Keratinocyte (primary cell): ENCODE data around the gene AOPEP. TPM values are rescaled to one million over a fixed set of nuclear protein-coding genes. Genes with fewer than 3 reads are reported as not detected.

Experiments
- DNase-seq: peaks from one replicate; pipeline ENCODE4 v3.0.0-alpha.2; 2011; ENCODE audit warnings: low read depth, missing footprints, low spot score
- FAIRE-seq: peaks from 2 replicates; lab custom pipeline; 2011; peaks lifted over from hg19 to GRCh38; lab: Jason Lieb, UNC
- H2AFZ ChIP-seq: 2 replicates; pipeline ENCODE4 v1.6.0; 2012; ENCODE audit warnings: low read length, control low read depth, inconsistent platforms; ENCODE audit not compliant: control insufficient read depth
- H3K27ac ChIP-seq: 2 replicates; pipeline ENCODE4 v1.5.1; 2011; ENCODE audit warnings: low read length; ENCODE audit not compliant: control insufficient read depth, insufficient read depth
- H3K27me3 ChIP-seq: 3 replicates; pipeline ENCODE4 v1.6.0; 2011; ENCODE audit warnings: low read length; ENCODE audit not compliant: control insufficient read depth, insufficient read depth; ENCODE audit errors: extremely low read depth
- H3K36me3 ChIP-seq, 2 experiments: 2 replicates in 1 of 2; 3 replicates in 1 of 2; pipeline ENCODE4 v1.5.1; 2011; ENCODE audit warnings: low read length in 2 of 2, mild to moderate bottlenecking in 1 of 2; ENCODE audit not compliant: control insufficient read depth in 2 of 2, insufficient read depth in 2 of 2; ENCODE audit errors: extremely low read depth in 1 of 2
- H3K4me1 ChIP-seq: 3 replicates; pipeline ENCODE4 v1.5.1; 2011; ENCODE audit warnings: low read length; ENCODE audit not compliant: control insufficient read depth, insufficient read depth; ENCODE audit errors: extremely low read depth
- H3K4me2 ChIP-seq: 3 replicates; pipeline ENCODE4 v1.6.0; 2011; ENCODE audit warnings: low read depth, low read length; ENCODE audit not compliant: control insufficient read depth, insufficient read depth; ENCODE audit errors: extremely low read depth
- H3K4me3 ChIP-seq, 3 experiments: fragments of 200-600 bp in 1 of 3; sonication (generic) in 1 of 3; 2 replicates in 2 of 3; 3 replicates in 1 of 3; pipeline ENCODE4 v1.5.1; 2011 to 2016; ENCODE audit warnings: low read length in 3 of 3, mild to moderate bottlenecking in 3 of 3, control low read depth in 2 of 3, inconsistent platforms in 1 of 3, low read depth in 1 of 3, mixed read lengths in 1 of 3, mixed run types in 1 of 3, moderate library complexity in 1 of 3; ENCODE audit not compliant: control insufficient read depth in 2 of 3, insufficient read depth in 2 of 3; ENCODE audit errors: extremely low read depth in 1 of 3
- H3K79me2 ChIP-seq: 2 replicates; pipeline ENCODE4 v1.6.0; 2012; ENCODE audit warnings: low read length; ENCODE audit not compliant: control insufficient read depth, insufficient read depth
- H3K9ac ChIP-seq: 3 replicates; pipeline ENCODE4 v1.6.0; 2011; ENCODE audit warnings: low read length; ENCODE audit not compliant: control insufficient read depth, insufficient read depth; ENCODE audit errors: extremely low read depth
- H3K9me1 ChIP-seq: 3 replicates; pipeline ENCODE4 v1.6.0; 2011; ENCODE audit warnings: low read length; ENCODE audit not compliant: control insufficient read depth, insufficient read depth; ENCODE audit errors: extremely low read depth
- H3K9me3 ChIP-seq: 2 replicates; pipeline ENCODE4 v1.5.1; 2012; ENCODE audit warnings: low read depth, low read length; ENCODE audit not compliant: control insufficient read depth
- H4K20me1 ChIP-seq: 3 replicates; pipeline ENCODE4 v1.6.0; 2011; ENCODE audit warnings: low read length; ENCODE audit not compliant: control insufficient read depth, insufficient read depth; ENCODE audit errors: extremely low read depth
- EZH2 ChIP-seq: IDR thresholded peaks from one replicate; pipeline ENCODE4 v1.6.1; 2012; ENCODE audit warnings: inconsistent platforms, mild to moderate bottlenecking, low read length, moderate library complexity
- dilution Hi-C: fragments of 300-500 bp; cut with MboI; formaldehyde crosslinking; loops from one replicate; pipeline ENCODE4 v1.7.0; 2020; ENCODE audit warnings: low sequenced_read_pairs; ENCODE audit not compliant: extremely low pct_ligation_motif_present
- polyA plus RNA-seq, 5 experiments: library from polyadenylated mRNA; depleted of rRNA in 3 of 5; stranded (reverse) in 3 of 5; stranded (forward) in 1 of 5; unstranded in 1 of 5; fragments of >200 nt; gene quantifications; 1 replicate in 1 of 5; 2 replicates in 3 of 5; 3 replicates in 1 of 5; pipeline versions ENCODE4 v1.2.1 to v1.2.3, GENCODE V29; 2011 to 2012; ENCODE audit warnings: missing spikeins in 2 of 5, low read depth in 1 of 5, low replicate concordance in 1 of 5
- TF ChIP-seq, protein P1 (sequence below), 3 experiments: IDR thresholded peaks in 1 of 3; conservative IDR thresholded peaks in 1 of 3; optimal IDR thresholded peaks in 1 of 3; 2 replicates in 2 of 3; 3 replicates in 1 of 3; pipeline versions ENCODE3 to v1.5.1; 2011; ENCODE audit warnings: low read length in 3 of 3, mild to moderate bottlenecking in 3 of 3, moderate library complexity in 2 of 3, control low read depth in 1 of 3, inconsistent platforms in 1 of 3; ENCODE audit not compliant: insufficient read depth in 2 of 3; ENCODE audit errors: extremely low read depth in 1 of 3

Gene AOPEP
- polyA plus RNA-seq, 1 donor (not counting 4 experiments of a cell fraction or from before 2014, with no cell fraction given): 27.0 TPM

DNA sequence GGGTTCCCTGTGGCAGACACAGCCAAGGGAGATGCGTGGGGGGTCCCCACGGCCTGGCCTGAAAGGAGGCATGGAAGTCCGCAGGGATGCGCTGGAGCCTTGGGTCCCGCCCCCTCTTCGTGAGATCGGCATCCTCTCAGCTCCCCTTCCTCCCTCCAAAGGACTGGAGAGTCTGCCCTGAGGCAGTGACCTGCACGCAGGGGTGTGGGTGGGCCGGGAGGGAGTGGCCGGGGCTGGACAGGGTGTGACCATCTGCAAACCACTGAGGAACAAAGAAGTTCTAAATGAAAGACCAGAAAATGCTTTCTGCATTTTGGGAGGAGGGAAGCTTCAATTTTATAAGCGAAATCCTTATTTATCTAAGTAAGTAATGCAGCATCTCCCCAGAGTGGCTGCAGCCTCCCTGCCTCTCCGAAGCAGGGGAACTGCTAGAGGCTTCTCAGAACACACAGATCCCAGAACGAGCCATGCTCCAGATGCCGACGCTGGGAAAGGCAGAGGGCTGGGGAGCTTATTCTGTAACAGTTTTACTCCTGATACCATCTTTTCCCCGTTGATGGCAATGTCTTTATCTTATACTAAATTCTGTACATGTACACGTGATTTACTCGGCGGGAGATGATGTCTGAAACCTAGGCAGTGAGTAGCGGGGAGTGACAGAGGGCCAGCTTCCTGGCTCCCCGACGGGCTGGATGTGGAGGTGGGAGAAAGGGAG is 369.3 kb downstream of the AOPEP start:
- DNase-seq: no peak
- peaks cover 36% of the 10 kb centered on the region for H3K4me1 ChIP-seq
- dilution Hi-C loops: no loop called here
- FAIRE-seq: no peak
- H3K36me3 ChIP-seq: peaks cover 3 to 10% of the 10 kb centered on the region in 2 experiments
- H3K4me3 ChIP-seq: no peak overlapping the region
- no peak overlapping the region for H2AFZ ChIP-seq
- H3K9me3 ChIP-seq: no peaks in the 10 kb centered on the region
- H3K4me2 ChIP-seq: no peak overlapping the region
- no peaks in the 10 kb centered on the region for H3K27me3 ChIP-seq
- no peak for TF ChIP-seq EZH2
- TF ChIP-seq, protein P1, sequence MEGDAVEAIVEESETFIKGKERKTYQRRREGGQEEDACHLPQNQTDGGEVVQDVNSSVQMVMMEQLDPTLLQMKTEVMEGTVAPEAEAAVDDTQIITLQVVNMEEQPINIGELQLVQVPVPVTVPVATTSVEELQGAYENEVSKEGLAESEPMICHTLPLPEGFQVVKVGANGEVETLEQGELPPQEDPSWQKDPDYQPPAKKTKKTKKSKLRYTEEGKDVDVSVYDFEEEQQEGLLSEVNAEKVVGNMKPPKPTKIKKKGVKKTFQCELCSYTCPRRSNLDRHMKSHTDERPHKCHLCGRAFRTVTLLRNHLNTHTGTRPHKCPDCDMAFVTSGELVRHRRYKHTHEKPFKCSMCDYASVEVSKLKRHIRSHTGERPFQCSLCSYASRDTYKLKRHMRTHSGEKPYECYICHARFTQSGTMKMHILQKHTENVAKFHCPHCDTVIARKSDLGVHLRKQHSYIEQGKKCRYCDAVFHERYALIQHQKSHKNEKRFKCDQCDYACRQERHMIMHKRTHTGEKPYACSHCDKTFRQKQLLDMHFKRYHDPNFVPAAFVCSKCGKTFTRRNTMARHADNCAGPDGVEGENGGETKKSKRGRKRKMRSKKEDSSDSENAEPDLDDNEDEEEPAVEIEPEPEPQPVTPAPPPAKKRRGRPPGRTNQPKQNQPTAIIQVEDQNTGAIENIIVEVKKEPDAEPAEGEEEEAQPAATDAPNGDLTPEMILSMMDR (optimal IDR thresholded peaks at IDR 0.05 in 1 of 3, IDR thresholded peaks at IDR 0.05 in 1 of 3, conservative IDR thresholded peaks at IDR 0.05 in 1 of 3; ENCODE audit: extremely low read depth in 1 of 3, insufficient read depth in 2 of 3, low read length in 3 of 3): no peak
- peaks cover 4% of the 10 kb centered on the region for H3K9me1 ChIP-seq
- H3K9ac ChIP-seq: no peak overlapping the region
- no peaks in the 10 kb centered on the region for H4K20me1 ChIP-seq
- H3K27ac ChIP-seq: no peak overlapping the region
- no peaks in the 10 kb centered on the region for H3K79me2 ChIP-seq

- FAIRE-seq (no peak), DNase-seq (no peak)
- Histone ChIP-seq H3K36me3 (peaks cover 3 to 10% of the 10 kb centered on the region in 2 experiments), H3K4me3 (no peak overlapping the region), H4K20me1 (no peaks in the 10 kb centered on the region), H3K27me3 (no peaks in the 10 kb centered on the region), H3K27ac (no peak overlapping the region), H2AFZ (no peak overlapping the region), H3K4me2 (no peak overlapping the region), H3K9me3 (no peaks in the 10 kb centered on the region), H3K9ac (no peak overlapping the region), H3K79me2 (no peaks in the 10 kb centered on the region), H3K9me1 (peaks cover 4% of the 10 kb centered on the region), H3K4me1 (peaks cover 40% of the 10 kb centered on the region)
- TF ChIP-seq, protein P1 (optimal IDR thresholded peaks at IDR 0.05 in 1 of 3, IDR thresholded peaks at IDR 0.05 in 1 of 3, conservative IDR thresholded peaks at IDR 0.05 in 1 of 3; ENCODE audit: extremely low read depth in 1 of 3, insufficient read depth in 2 of 3, low read length in 3 of 3): no peak
- TF ChIP-seq EZH2: no peak
- dilution Hi-C loops: no loop called here
Measured at GRCh38 chr9:95096381-95096780, 369.9 kb downstream of the AOPEP start.
